HG03439 (cell line): ENCODE results near the gene C12orf42.

ENCODE experiments used
- ATAC-seq: cut with Tn5 transposase; IDR thresholded peaks from one replicate; pipeline ENCODE4 v1.9.1; 2021; ENCODE audit warnings: mild to moderate bottlenecking, moderate library complexity; ENCODE audit not compliant: unreplicated experiment

Gene C12orf42

DNA sequence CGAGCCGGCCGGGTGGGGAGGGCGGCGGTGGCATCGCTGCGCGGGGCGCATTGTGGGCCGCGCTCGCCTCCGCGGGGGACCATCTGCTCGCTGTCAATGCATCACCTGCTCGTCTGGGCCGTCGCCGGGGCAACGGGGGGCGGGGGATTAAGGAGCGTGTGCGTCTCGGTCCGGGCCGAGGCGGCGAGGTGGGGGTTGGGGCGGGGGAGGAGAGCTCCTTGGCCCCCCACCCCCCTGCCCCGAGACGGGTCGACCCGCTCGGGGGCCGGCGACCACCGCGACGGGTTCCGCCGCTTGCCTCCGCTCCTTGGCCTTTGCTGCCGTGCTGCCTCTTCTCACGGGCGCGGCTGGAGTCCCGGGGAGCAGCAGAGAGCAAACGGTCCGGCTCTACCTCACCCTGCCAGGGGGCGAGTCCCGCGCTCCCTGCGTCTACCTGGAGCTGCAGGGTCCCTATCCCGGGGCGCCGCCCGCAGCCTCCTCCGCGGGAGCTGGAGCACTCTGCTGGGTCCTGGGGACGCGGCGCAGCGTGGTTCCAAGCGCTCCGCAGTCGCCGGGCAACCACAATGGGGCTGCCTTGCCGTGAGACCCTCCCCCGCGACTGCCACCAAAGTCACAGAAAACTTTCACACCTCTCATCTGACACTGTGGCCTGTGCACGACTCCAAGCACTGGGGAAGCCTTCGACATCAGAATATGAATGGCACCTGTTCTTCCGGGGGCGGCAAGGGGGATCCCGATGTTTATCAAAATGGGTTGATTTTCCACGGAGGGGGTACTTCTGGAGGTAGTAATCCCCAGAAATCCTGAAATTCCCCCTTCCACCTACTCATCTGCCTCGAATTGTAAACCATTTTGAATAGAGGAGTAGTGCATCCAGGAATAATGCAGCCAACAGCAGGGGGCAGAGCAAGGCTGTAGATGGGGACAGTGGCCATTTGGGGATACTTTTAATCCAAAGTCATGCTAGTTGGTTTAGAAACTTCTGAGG, at the start of gene C12orf42:
TSS of gene C12orf42 (minus strand) at position 500 of the 988 bp plus-strand sequence. CDS start 17,542 bp downstream, outside the sequence.
- ATAC-seq: no peak

DNA sequence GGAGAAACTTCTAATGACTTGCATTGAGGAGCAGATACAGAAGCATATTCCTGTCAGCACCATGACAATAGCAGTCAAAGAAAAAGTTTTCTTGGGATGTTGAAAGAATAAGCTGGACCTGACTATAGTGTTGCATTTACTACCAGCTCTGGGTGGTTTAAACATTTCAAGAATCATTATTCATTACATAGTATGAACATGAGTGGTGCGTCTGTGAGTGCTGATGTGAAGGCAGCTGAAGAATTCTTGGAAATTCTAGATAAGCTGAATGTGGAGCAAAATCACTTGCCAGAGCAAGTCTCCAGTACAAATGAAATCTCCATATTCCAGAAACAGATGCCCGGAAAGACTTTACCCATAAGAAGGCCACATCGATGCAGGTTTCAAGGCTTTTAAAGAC, 46.3 kb upstream of the C12orf42 start:
- no peak for ATAC-seq

DNA sequence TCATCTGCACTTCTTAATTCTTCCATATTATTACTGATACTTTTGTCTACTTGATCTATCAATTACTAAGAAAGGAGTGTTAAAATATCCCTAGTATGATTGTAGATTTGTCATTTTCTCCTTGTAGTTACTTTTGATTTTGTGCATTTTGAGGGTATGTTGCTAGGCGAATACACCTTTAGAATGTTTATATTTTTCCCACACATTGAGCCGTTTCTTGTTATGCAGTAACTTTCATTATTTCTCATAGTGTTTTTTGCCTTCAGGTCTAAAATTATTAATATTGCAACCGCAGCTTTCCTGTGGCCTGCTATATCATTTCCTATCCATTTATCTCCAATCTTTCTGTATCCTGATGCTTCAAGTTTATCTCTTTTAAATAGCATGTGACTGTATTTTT, 44.6 kb upstream of the C12orf42 start:
- no peak for ATAC-seq

DNA sequence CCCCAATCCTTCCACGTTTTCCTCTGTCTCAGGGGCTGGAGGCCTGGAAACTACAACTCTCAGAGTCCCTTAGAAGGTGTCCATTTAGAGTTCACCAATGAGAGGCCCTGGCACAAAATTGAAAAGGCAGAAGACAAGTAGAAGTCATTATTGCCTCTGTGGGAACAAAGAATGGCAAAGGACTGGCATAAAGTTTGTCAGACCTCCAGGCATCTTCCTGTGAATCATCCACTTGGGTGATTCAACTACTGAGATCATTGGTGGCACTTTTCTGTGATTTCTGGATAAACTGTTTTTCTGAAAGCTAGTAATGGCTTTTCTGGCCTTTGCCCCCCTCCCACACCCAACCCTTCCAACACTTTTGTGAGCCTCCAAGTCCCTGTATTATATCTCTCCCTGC, 42.6 kb upstream of the C12orf42 start:
- ATAC-seq: no peak

DNA sequence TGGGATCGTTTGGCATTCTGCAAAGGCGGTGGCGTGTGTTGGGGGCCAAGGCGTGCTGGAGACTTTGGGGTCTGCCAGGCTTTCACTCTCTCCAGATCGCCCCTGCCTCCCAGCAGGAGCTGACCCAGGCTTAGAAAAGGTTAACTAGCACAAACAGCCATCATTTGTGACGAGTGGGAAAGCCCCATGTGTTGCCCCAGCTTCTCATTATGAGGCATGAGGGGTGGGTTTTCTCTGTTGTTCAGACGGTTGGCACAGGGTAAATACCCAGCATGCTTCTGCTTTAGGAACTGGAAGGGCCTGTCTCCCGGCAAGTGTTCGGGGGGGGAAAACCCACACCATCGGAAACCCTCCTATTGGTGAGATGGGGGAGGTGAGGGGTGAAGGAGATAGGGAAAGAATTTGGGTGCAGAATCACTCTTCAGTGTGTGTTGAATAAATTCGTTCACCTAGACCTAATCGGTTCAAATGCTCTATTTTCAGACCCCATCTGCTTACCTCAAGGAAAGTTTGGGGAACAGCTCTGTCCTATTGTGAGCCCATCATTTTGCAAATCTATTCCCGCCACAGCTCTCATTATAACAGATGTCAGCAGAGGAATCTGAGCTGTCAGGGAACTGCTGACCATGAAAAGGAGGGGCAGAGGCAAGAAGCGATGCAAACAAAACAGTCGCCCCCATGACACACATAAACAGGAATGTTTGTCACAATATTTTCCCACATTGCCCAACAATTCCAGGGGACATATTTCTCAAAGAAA, 34.7 kb upstream of the C12orf42 start:
- ATAC-seq: no peak

DNA sequence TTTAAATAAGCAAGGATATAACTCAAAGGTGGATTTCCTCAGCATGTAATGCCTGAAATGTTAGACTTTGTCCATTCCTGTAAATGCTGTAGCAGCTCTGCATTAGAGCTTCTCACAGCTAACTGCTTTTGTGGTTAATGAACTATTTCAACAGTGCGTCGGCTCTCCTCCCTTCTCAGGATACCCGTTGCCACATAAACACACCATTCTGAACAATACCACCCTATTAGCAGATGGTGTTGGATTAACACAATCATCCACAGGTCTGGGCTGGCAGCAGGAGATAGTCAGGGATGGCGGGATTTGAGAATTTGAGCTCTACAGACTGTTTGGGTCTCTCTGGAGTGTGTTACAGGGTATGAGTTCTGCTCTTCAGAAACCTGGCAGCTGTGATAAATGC, 33.5 kb upstream of the C12orf42 start:
- ATAC-seq: no peak

DNA sequence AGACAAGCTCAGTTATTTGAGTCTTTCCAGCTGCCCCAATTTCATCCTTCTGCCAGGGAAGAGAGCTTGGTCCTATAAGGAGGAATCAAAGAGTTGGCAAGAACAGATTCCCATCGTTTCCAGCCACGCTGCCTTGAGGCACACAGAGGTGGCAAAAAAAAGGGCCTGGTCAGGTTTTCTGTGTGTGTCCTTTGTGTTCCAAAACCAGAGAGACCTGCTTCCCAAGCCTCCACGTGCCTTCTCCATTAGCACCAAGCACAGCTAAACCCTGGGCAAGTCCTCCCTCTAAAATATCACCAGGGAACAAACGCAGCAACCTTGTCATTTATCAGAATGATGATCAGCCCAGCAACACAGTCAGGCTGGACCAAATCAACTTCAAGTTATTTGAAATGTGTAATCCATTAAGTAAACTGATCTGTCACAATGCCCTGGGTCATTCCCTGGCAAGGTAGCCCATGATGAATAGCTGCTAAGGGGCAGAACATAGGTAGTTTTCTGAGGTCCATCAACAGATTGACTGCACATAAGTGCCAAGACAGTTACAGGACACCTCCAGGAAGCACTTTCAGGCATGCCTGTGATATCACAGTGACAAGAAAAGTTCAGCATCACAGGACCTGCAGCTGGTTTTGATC, 28.6 kb upstream of the C12orf42 start:
- no peak for ATAC-seq

DNA sequence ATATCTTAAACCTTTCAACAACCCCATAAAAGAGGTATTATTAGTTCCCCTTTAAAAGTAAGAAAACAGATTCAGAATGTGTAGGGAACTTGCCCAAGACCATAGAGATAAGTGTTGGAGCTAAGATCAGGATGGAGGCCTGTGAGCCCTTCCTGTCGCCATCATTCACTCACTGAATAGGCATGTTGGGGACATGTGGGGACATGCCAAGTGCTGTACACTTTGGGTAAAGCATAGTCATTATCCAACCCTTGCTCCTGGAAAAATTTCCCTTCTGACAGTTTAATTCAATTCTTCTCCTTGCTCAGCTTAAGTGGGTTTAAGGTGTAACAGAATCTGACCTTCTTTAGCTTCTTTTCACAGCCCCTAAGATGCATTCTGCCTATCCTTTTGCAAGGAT, 28.0 kb upstream of the C12orf42 start:
- ATAC-seq: no peak

DNA sequence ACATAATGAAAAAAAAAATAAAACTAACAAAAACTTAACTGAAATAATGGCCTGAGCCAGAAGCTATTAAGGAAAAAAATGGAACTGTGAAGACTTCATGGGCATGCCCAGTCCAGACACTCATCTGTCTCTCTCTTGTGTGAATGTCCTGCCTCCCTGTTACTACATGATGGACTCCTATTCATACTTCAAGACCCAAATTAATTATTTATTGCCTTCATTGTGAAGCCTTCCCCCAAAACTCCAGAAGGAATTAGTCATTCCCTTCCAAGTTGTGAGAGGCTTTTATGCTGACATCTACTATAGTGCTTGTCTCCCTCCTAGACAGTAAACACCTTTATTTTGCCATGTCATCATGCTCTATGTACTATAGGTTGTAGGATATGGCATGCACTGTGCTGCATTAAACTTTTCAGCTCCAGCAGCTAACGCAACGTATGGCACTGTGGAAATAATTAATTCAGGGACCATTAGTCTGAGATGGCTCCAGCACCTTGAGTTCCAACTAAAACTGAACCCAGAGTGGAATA, 25.0 kb upstream of the C12orf42 start:
- no peak for ATAC-seq

DNA sequence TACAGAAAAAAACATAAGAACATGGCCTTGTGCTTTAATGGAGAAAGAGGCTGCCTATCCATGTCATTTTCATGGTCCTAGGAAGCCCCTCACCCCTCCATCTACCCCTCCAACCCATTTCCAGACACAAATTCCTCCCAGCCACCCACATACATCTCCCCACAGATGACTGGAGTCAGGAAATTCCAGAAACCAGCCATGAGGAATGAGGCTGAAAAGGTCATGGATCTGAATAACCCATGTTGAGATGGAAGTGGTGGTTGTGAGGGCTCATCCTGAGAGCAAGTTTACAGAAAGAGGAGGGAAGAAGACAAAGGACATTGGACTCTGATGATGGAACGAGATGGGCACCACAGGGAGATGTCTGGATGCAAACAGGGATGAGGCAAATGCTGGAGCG, 23.9 kb upstream of the C12orf42 start:
- no peak for ATAC-seq

DNA sequence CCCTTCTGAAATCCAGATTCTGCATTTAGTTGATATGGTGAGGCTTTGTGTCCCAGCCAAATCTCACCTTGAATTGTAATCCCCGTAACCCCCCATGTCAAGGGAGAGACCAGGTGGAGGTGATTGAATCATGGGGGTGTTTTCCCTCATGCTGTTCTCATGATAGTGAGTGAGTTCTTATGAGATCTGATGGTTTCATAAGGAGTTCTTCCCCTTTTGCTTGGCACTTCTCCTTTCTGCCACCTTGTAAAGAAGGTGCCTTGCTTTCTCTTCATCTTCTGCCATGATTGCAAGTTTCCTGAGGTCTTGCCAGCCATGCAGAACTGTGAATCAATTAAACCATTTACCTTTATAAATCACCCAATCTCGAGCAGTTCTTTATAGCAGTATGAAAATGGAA, 23.1 kb upstream of the C12orf42 start:
- ATAC-seq: no peak

DNA sequence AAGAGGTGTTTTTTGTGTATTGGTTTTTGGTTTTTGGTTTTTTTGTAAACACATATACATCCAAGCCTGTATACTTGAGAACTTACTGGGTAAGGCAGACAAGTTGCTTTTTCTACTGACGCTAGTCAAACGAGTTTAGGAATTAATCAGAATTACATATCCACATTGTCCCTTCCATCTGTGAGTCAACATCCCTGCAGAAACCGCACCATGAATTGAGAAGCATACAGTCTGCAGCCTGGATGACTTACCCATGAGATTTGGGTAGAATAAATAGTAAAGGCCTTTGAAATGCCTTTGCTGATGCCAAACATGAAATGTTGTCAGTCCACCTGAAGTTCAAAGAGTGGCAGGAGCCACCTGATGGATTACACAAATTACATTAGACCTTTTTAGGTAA, 21.4 kb upstream of the C12orf42 start:
- ATAC-seq: no peak

DNA sequence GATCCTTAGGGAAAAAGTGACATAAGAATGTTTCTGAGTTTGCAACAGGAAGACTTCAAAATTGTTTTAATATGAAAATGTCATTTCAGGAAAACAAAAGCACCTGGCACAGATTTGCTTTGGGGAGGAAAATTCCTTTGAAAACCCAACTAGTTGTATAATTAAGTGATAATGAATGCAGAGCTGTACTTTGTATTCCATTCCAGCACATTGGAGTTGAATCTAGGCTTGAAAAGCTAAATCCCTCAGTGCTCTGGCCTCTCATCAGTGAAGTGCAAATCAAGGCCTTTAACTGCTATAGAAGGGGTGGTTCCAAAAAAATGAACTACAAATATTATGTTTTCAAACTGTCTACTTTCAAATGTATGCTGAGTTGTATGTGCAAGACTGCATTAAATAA, 19.6 kb upstream of the C12orf42 start:
- ATAC-seq: no peak

DNA sequence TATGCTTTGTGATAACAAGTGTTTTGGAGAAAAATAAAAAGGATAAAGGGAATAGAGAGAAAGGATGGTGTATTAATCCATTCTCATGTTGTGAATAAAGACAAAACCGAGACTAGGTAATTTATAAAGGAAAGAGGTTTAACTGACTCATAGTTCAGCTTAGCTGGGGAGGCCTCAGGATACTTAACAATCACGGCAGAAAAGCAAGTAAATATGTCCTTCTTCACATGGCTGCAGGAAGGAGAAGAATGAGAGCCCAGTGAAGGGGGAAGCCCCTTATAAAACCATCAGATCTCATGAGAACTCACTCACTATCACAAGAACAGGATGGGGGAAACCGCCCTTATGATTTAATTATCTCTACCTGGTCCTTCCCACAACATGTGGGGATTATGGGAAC, 18.1 kb upstream of the C12orf42 start:
- no peak for ATAC-seq

DNA sequence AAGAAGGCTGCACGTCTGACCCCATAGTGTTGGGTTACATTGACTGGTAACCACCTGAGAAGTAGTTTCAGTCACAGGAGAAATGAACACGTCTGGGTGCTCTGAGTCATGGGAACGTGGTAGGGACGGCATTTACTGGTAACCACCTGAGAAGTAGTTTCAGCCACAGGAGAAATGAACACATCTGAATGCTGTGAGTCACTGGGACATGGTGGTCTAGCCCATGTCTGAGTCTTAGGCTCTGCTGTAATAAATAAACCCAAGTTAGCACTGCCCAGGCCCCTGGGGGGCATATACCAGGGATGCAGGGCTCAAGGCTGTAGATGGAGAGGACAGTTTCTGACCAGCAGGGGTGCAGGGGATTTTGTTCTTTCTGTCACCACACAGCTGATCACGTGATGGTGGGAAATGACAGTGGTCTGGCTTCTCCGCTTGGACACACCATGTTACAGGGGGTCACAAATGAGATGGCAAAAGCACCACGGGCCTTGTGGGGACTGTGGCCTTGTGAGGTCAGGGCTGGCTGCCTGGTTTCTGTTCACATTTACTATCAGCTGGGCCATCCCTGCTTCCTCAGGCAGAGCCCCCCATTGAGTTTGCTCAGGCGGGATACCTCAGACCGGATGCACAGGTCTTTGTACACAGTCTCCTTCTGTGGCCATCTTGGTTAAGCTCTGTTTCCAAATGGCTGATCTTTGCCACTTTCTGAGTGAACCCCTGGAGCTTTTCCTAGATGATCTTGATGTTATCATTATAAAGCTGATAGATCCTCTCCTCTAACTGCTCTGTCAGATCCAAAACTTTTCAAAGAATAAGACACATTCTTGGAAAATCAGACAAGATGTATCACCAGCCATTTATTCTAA, 9.8 kb upstream of the C12orf42 start:
- peak; percentile 91 for ATAC-seq

DNA sequence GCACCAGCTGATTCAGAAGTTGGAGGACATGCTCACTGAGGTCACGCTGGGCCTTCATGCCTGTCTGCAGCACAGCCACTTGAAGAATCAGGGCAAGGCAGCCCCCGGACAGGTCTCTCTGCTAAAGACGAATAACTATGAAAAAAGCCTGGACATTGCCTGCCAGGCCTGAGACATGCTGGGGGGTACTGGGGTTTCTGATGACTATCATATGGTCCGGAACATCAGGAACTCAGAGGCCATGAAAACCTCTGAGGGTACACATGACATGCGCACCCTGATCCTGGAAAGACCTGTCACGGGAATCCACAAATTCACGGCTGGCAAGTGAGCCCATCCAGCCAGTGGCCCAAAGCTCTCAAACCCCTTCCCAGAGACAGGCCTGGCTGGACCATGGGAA, 8.8 kb upstream of the C12orf42 start:
- ATAC-seq: no peak

DNA sequence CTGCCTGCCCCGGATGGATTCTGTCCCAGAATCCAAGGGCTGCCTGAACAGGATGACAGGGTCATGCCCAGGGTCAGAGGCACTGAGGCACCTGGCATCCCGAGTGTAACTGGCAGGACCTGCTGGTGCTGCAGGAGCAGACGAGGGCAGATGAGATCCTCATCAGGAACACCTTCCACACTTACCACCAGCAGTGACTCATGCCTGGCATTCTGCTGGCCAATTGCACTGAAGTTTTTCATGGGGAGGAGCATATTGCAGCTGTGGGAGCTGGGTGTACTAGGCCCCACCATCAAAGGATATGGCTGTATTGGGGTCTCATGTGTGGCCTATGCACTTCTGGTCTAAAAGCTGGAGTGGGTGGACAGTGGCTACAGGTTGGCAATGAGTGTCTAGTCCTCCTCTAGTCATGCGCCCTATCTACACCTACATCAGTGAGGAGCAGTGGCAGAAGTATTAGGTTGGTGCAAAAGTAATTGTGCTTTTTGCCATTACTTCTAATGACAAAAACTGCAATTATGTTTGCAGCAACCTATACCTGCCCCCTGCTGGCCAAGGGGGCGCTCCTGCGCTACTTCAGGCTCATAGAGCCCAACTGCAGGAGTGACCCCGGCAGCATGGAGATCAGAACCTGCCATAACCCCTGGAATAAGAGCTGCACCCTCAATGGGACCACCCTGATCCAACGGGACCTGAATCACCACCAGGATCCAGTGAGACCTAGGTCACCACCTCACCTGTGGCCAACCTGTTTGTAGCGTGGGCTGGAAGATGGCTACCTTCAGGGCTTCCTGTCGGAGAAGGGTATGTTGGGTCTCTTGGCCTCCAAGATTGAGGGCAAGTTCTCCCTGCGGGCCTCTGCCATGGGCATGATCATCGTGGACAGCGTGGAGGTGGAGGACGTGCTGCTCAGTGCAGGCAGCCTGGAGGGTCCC, 8.0 kb upstream of the C12orf42 start:
- no peak for ATAC-seq

DNA sequence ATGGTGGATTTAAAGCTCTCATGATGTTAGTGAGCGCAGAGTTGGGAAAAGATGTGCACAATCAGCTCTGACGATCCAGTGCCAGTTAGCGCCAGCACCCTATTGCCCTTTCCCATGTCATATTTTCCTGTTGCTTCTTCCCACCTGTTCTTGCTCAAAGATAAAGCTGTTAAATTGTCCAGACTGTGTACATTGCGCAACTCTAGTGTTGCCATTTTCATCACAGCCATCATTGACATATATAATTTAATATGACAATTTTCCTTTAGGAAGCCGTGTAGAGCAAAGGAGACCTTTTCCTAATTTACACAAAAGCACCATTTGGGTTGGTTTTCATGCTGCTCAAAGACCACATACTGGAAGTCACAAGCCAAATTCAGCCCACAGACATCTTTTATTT, 5.7 kb upstream of the C12orf42 start:
- no peak for ATAC-seq

DNA sequence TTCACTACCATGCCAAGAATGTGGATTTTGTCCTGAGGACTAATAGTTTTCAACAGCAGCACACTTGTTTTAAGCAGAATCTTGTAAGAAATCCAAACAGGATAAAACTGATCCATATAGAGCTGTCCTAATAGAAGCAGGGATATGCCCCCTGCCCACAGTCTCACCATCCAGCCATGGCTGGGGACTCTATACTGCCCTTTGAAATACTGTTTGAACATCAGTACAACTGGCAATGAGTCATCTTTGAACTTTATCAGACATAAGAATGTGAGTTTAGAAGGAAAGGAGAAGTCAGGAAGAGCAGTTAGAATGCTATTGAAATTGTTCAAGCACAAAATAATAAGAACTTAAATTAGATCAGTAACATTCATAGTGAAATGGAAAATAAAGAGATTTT, 3.8 kb upstream of the C12orf42 start:
- no peak for ATAC-seq
